Adrenal gland (tissue), 12 donors: ENCODE results near the gene TNS1. TPM values are rescaled to one million over a fixed set of nuclear protein-coding genes. Genes with fewer than 3 reads are reported as not detected.

Experiments
- DNase-seq, 7 donors: peaks; one replicate each; pipeline ENCODE4 v3.0.0-alpha.2; 2019 to 2020
- H3K27ac ChIP-seq, 5 donors: fragments of 200-600 bp; sonication (generic) in 4 of 5; 1 replicate in 3 of 5; 2 replicates in 2 of 5; pipeline versions ENCODE4 v1.5.1 to v1.8.0; 2016 to 2020; ENCODE audit warnings: mild to moderate bottlenecking in 1 of 5
- H3K27me3 ChIP-seq: fragments of 200-600 bp; 2 replicates; pipeline ENCODE4 v1.8.0; 2021
- H3K36me3 ChIP-seq, 2 donors: fragments of 200-600 bp; replicated peaks in 1 of 2; 1 replicate in 1 of 2; 2 replicates in 1 of 2; pipeline versions ENCODE4 v1.5.1 to v1.8.0; 2018 to 2022
- H3K4me1 ChIP-seq, 2 donors: fragments of 200-600 bp; replicated peaks in 1 of 2; 1 replicate in 1 of 2; 2 replicates in 1 of 2; pipeline versions ENCODE4 v1.5.1 to v1.8.0; 2018 to 2021
- H3K4me3 ChIP-seq, 4 donors: fragments of 200-600 bp; sonication (generic) in 3 of 4; one replicate each; pipeline ENCODE4 v1.5.1; 2016 to 2018
- H3K9me3 ChIP-seq, 3 donors: fragments of 200-600 bp; sonication (generic) in 1 of 3; replicated peaks in 1 of 3; 1 replicate in 2 of 3; 2 replicates in 1 of 3; pipeline versions ENCODE4 v1.5.1 to v1.8.0; 2016 to 2021
- POLR2A ChIP-seq, 2 donors: fragments of 450-650 bp; IDR thresholded peaks; one replicate each; pipeline ENCODE4 v1.6.1; 2017; ENCODE audit warnings: antibody characterized with exemption in 2 of 2, mild to moderate bottlenecking in 2 of 2, moderate library complexity in 1 of 2
- WGBS, 4 donors: extraction: QIAGEN DNeasy Blood & Tissue Kit in 2 of 4; methylation state at CpG; one replicate each; pipeline versions ENCODE4 v1.1.5 to v1.1.7; 2013 to 2017; 5-methylcytosine and 5-hydroxymethylcytosine counted together
- intact Hi-C, 2 donors: fragments of 100-400 bp; cut with DNase I; formaldehyde crosslinking; loops; one replicate each; pipeline versions ENCODE4 v1.14.1 to v1.15.0; 2022 to 2023
- polyA plus RNA-seq, 3 donors: library from polyadenylated mRNA; stranded (reverse); fragments of 200-250 nt in 2 of 3; fragments of 350-450 nt in 1 of 3; fragmentation: Illumina TruSeq in 1 of 3; extraction: RNeasy Lipid Tissue Mini Kit (QIAGEN cat#74804) in 1 of 3; gene quantifications; one replicate each; pipeline ENCODE4 v1.2.3, GENCODE V29; 2013 to 2014
- total RNA-seq, 9 donors: library from RNA; depleted of rRNA in 4 of 9; stranded (reverse); fragments of >200 nt in 4 of 9; fragments of 120-200 nt in 1 of 9; fragmentation: NEBNext Ultra II Directional in 1 of 9; extraction: Animal tissue kit (Norgen Biotek cat#: 25700) in 1 of 9; gene quantifications; one replicate each; pipeline versions ENCODE4 v1.1.0 to v1.2.4, GENCODE V29; 2013 to 2023
- TF ChIP-seq, protein P1 (sequence below), 6 experiments: fragments of 450-650 bp in 4 of 6; fragments of 200-600 bp in 2 of 6; sonication (generic) in 1 of 6; IDR thresholded peaks; 1 replicate in 5 of 6; 2 replicates in 1 of 6; pipeline versions ENCODE4 v1.5.1 to v1.8.0; 2016 to 2021; ENCODE audit warnings: antibody characterized with exemption in 6 of 6, mild to moderate bottlenecking in 2 of 6, moderate library complexity in 1 of 6
- donor health status: healthy with polysubstance abuse.
- donor health status: Bipolar disorder and iron deficiency.
- donor health status: DM: yes; HTN: yes; CAD: no.
- donor health status: DM: no; HTN: no; CAD: no.
- donor health status: DM: no; HTN: no; CAD: no.
- donor health status: DM: yes; HTN: yes; CAD: no.

The TNS1 gene
- total and polyA plus RNA-seq, 12 donors = 34.1 to 341 (median 252) TPM

DNA sequence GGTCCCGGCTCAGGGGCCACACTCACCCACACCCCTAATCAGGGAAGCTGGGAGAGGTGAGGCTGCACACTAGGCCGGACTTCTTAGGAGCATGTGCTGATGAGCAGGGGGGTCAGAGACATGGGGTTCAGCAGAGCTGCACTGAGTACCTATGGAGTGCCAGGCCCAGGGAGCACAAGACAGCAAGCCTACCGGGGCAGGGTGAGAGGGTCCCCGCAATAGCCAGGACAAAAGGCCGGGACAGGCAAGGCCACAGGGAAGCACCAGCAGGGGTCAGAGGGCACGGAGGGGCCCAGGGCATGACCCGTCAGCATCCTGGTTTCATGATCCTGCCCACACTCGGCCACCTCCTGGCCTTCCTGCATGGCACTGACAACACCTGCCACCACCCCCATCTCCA lies 73.5 kb downstream of the TNS1 start:
- Histone ChIP-seq H3K36me3 (peaks cover 0 to 9% of the 10 kb centered on the region in 2 donors), H3K27ac (peak overlapping the region; percentile 32 to 98 (median 71)), H3K4me1 (peaks cover 63 to 95% of the 10 kb centered on the region in 2 donors), H3K27me3 (no peaks in the 10 kb centered on the region), H3K9me3 (no peaks in the 10 kb centered on the region), H3K4me3 (no peak overlapping the region)
- DNase-seq = no peak
- WGBS, 4 donors = 40 to 70% (median 64%) methylated on average over 2 to 8 of the region's 8 CpGs
- TF ChIP-seq, protein P1, sequence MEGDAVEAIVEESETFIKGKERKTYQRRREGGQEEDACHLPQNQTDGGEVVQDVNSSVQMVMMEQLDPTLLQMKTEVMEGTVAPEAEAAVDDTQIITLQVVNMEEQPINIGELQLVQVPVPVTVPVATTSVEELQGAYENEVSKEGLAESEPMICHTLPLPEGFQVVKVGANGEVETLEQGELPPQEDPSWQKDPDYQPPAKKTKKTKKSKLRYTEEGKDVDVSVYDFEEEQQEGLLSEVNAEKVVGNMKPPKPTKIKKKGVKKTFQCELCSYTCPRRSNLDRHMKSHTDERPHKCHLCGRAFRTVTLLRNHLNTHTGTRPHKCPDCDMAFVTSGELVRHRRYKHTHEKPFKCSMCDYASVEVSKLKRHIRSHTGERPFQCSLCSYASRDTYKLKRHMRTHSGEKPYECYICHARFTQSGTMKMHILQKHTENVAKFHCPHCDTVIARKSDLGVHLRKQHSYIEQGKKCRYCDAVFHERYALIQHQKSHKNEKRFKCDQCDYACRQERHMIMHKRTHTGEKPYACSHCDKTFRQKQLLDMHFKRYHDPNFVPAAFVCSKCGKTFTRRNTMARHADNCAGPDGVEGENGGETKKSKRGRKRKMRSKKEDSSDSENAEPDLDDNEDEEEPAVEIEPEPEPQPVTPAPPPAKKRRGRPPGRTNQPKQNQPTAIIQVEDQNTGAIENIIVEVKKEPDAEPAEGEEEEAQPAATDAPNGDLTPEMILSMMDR (IDR thresholded peaks at IDR 0.05) = no peak
- TF ChIP-seq POLR2A (IDR thresholded peaks at IDR 0.05) = no peak
- intact Hi-C loops = no loop called here

DNA sequence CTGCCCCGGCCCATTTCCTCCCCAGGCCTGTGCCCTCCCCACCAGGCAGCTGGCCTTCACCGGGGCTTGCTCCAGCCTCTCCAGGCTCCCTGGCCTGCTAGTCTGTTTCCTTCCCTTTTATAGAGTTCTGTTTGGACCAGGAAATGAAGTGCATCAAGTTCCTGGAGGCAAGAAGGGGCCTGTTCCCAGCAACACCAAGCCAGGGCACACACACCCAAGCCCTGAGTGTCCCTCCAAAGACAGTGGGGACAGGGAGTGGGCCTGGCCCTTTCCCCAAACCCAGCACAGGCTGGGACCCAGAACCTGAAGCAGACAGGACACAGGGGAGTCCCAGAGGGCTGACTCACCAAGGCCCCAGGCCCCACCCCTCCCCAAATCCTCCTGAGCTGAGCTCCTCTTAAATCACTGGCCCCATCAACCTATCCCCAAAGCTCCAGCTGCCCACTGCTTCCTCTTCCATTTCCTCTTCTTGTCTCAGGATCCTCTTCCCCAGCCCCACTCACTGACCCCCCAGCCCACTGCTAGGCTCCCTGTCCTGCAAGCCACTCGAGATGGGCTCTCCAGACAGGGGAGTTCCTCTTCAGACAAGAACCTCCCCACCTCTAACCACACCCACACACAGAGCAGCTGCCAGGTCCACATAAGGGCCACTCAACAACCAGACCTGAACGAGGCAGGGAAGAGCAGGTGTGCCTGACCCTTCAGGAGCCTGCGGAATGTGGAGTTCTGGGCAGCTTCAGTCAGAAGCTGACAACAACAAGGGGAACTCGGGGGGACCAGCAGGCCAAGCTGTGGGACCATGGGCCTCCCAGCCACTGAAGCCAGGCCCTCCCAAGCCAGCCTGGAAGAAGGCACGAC lies 74.2 kb downstream of the TNS1 start:
- Histone ChIP-seq H3K27ac (peak overlapping the region; percentile 32 to 98 (median 71)), H3K4me1 (peaks cover 58 to 95% of the 10 kb centered on the region in 2 donors), H3K36me3 (peaks cover 0 to 9% of the 10 kb centered on the region in 2 donors), H3K4me3 (no peak overlapping the region), H3K9me3 (no peaks in the 10 kb centered on the region), H3K27me3 (no peaks in the 10 kb centered on the region)
- WGBS, 4 donors = 10 to 42% (median 26%) methylated on average over 2 to 7 of the region's 7 CpGs
- TF ChIP-seq, protein P1 (IDR thresholded peaks at IDR 0.05) = no peak
- TF ChIP-seq POLR2A (IDR thresholded peaks at IDR 0.05) = peak in 1 of 2 donors; percentile 20
- intact Hi-C loops = no loop called here
- peak in 2 of 7 donors; percentile 46 to 63 for DNase-seq

DNA sequence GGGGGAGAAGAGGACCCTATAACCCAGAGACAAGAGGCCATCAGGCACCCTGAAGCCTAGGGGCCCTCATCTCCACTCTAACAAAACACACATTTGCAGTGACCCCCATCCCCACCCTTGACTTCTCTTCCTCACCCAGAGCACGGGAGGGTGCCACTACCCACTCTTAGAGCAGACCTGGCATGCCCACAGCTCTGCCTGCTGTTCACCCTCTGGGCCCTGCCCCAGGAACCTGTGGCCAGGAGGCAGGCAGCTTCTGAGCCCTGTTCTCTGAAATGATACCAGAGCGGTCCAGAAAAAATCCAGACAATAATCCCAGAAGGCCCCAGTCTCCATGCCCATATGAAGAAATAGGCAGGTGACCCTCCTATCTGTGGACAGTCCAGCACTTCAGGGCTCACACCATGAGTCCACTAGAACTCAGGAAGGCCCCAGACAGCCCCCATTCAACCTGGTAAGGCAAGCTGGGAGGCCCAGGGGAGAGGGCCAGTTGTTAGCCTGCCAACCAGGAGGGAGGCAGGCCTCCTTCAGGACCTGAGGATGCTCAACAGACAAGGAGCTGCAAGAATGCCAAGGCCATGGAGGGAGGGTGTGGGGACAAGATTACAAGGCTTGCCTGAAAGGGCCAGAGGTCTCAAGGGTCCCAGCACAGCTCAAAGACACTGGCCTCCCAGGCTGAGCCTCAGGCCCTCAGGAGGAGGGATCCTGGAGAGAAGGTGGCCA lies 75.0 kb downstream of the TNS1 start:
- DNase-seq = no peak

More for the DNA sequence above, 75.0 kb downstream of the TNS1 start:
- Histone ChIP-seq H3K9me3 (no peaks in the 10 kb centered on the region), H3K27ac (peak overlapping the region; percentile 32 to 98 (median 71)), H3K36me3 (peaks cover 0 to 6% of the 10 kb centered on the region in 2 donors), H3K4me1 (peaks cover 58 to 95% of the 10 kb centered on the region in 2 donors), H3K4me3 (no peak overlapping the region), H3K27me3 (no peaks in the 10 kb centered on the region)
- intact Hi-C loops = no loop called here
- 67 to 77% (median 74%) methylated on average over 1 to 2 of the region's 2 CpGs for WGBS, 4 donors
- TF ChIP-seq, protein P1 (IDR thresholded peaks at IDR 0.05) = no peak
- no peak for TF ChIP-seq POLR2A (IDR thresholded peaks at IDR 0.05)
